Measurements from ENCODE around the gene ZNF143. TPM values are rescaled to one million over a fixed set of nuclear protein-coding genes. Genes with fewer than 3 reads are reported as not detected.

Gene ZNF143
- total and polyA plus RNA-seq, 10 of the 15 experiments (the other 5 are each of a cell fraction or from before 2014, with no cell fraction given), result 13.6 to 48.7 (median 19.4) TPM

DNA sequence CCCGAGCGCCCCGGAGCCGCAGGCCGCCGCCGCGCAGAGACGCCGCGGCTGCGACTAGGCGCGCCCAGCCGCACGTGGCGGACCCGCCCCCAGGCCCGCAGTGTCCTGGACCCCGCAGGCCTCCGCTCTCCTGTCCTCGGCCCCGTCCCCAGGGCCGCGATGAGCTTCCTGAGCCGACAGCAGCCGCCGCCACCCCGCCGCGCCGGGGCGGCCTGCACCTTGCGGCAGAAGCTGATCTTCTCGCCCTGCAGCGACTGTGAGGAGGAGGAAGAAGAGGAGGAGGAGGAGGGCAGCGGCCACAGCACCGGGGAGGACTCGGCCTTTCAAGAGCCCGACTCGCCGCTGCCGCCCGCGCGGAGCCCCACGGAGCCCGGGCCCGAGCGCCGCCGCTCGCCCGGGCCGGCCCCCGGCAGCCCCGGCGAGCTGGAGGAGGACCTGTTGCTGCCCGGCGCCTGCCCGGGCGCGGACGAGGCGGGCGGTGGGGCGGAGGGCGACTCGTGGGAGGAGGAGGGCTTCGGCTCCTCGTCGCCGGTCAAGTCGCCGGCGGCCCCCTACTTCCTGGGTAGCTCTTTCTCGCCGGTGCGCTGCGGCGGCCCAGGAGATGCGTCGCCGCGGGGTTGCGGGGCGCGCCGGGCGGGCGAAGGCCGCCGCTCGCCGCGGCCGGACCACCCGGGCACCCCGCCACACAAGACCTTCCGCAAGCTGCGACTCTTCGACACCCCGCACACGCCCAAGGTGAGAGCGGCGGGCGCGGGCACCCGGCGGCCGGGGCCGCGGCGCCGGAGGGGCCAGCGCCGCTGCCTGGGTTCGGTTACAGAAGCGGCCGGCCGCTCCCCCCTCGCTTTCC lies 113.2 kb downstream of the ZNF143 start (continued):
- no peak for TF ChIP-seq RAD51 (IDR thresholded peaks at IDR 0.05)
- 0 out of 2 replicates have a peak, but pooled peaks have one; percentile 6 for TF ChIP-seq NFXL1 (IDR thresholded peaks at IDR 0.05; ENCODE audit: borderline replicate concordance)
- no peak for TF ChIP-seq ZZZ3 (IDR thresholded peaks at IDR 0.05; ENCODE audit: control insufficient read depth, insufficient read length, low read depth)
- TF ChIP-seq RUNX3 (IDR thresholded peaks at IDR 0.05; ENCODE audit: low read length), result no peak
- TF ChIP-seq, protein P1, sequence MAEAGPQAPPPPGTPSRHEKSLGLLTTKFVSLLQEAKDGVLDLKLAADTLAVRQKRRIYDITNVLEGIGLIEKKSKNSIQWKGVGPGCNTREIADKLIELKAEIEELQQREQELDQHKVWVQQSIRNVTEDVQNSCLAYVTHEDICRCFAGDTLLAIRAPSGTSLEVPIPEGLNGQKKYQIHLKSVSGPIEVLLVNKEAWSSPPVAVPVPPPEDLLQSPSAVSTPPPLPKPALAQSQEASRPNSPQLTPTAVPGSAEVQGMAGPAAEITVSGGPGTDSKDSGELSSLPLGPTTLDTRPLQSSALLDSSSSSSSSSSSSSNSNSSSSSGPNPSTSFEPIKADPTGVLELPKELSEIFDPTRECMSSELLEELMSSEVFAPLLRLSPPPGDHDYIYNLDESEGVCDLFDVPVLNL (IDR thresholded peaks at IDR 0.05; ENCODE audit: low read depth, low read length), result no peak
- TF ChIP-seq, protein P2, sequence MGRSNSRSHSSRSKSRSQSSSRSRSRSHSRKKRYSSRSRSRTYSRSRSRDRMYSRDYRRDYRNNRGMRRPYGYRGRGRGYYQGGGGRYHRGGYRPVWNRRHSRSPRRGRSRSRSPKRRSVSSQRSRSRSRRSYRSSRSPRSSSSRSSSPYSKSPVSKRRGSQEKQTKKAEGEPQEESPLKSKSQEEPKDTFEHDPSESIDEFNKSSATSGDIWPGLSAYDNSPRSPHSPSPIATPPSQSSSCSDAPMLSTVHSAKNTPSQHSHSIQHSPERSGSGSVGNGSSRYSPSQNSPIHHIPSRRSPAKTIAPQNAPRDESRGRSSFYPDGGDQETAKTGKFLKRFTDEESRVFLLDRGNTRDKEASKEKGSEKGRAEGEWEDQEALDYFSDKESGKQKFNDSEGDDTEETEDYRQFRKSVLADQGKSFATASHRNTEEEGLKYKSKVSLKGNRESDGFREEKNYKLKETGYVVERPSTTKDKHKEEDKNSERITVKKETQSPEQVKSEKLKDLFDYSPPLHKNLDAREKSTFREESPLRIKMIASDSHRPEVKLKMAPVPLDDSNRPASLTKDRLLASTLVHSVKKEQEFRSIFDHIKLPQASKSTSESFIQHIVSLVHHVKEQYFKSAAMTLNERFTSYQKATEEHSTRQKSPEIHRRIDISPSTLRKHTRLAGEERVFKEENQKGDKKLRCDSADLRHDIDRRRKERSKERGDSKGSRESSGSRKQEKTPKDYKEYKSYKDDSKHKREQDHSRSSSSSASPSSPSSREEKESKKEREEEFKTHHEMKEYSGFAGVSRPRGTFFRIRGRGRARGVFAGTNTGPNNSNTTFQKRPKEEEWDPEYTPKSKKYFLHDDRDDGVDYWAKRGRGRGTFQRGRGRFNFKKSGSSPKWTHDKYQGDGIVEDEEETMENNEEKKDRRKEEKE (IDR thresholded peaks at IDR 0.05), result no peak
- TF ChIP-seq, protein P3, sequence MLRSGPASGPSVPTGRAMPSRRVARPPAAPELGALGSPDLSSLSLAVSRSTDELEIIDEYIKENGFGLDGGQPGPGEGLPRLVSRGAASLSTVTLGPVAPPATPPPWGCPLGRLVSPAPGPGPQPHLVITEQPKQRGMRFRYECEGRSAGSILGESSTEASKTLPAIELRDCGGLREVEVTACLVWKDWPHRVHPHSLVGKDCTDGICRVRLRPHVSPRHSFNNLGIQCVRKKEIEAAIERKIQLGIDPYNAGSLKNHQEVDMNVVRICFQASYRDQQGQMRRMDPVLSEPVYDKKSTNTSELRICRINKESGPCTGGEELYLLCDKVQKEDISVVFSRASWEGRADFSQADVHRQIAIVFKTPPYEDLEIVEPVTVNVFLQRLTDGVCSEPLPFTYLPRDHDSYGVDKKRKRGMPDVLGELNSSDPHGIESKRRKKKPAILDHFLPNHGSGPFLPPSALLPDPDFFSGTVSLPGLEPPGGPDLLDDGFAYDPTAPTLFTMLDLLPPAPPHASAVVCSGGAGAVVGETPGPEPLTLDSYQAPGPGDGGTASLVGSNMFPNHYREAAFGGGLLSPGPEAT (IDR thresholded peaks at IDR 0.05; ENCODE audit: low read depth), result no peak
- TF ChIP-seq, protein P4, sequence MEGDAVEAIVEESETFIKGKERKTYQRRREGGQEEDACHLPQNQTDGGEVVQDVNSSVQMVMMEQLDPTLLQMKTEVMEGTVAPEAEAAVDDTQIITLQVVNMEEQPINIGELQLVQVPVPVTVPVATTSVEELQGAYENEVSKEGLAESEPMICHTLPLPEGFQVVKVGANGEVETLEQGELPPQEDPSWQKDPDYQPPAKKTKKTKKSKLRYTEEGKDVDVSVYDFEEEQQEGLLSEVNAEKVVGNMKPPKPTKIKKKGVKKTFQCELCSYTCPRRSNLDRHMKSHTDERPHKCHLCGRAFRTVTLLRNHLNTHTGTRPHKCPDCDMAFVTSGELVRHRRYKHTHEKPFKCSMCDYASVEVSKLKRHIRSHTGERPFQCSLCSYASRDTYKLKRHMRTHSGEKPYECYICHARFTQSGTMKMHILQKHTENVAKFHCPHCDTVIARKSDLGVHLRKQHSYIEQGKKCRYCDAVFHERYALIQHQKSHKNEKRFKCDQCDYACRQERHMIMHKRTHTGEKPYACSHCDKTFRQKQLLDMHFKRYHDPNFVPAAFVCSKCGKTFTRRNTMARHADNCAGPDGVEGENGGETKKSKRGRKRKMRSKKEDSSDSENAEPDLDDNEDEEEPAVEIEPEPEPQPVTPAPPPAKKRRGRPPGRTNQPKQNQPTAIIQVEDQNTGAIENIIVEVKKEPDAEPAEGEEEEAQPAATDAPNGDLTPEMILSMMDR (IDR thresholded peaks at IDR 0.05 in 2 of 3, conservative IDR thresholded peaks at IDR 0.05 in 1 of 3; ENCODE audit: control insufficient read depth in 2 of 3, extremely low read depth in 1 of 3, insufficient read depth in 1 of 3, low read depth in 3 of 3, low read length in 3 of 3), result no peak
- TF ChIP-seq HDAC2 (IDR thresholded peaks at IDR 0.05), result no peak
- TF ChIP-seq, protein P5, sequence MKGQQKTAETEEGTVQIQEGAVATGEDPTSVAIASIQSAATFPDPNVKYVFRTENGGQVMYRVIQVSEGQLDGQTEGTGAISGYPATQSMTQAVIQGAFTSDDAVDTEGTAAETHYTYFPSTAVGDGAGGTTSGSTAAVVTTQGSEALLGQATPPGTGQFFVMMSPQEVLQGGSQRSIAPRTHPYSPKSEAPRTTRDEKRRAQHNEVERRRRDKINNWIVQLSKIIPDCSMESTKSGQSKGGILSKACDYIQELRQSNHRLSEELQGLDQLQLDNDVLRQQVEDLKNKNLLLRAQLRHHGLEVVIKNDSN (IDR thresholded peaks at IDR 0.05; ENCODE audit: borderline replicate concordance, extremely low read length, insufficient read depth, low read depth, low read length), result no peak
- TF ChIP-seq LARP7 (IDR thresholded peaks at IDR 0.05), result peak; percentile 79
- TF ChIP-seq MEF2B (IDR thresholded peaks at IDR 0.05; ENCODE audit: partially characterized antibody, poor library complexity, severe bottlenecking), result no peak
- TF ChIP-seq ZNF207 (IDR thresholded peaks at IDR 0.05; ENCODE audit: borderline replicate concordance), result no peak
- no peak for TF ChIP-seq NFYA (IDR thresholded peaks at IDR 0.05; ENCODE audit: borderline replicate concordance, low read depth, low read length)
- no peak for TF ChIP-seq TARDBP (IDR thresholded peaks at IDR 0.05; ENCODE audit: borderline replicate concordance)
- TF ChIP-seq, protein P6, sequence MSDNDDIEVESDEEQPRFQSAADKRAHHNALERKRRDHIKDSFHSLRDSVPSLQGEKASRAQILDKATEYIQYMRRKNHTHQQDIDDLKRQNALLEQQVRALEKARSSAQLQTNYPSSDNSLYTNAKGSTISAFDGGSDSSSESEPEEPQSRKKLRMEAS (IDR thresholded peaks at IDR 0.05; ENCODE audit: low read depth, low read length), result peak; percentile 62; the same call in 1 of the 2 replicates
